T-helper 1 cell treated with Interleukin-12 subunit alpha and Interleukin-12 subunit beta and Interleukin-4 antibody, amounts not matched to agents 30 ng/mL and 1 ng/mL, for 36 hours (primary cell): Measurements from ENCODE around the gene OR1A1. TPM values are rescaled to one million over a fixed set of nuclear protein-coding genes. Genes with fewer than 3 reads are reported as not detected.

ENCODE experiments used
- total RNA-seq: library from RNA; stranded (reverse); gene quantifications from 2 replicates; pipeline ENCODE4 v1.2.3, GENCODE V29; 2022

Gene OR1A1
- total RNA-seq, 1 donor from 2014 or later = not detected

Other genes starting within 250 kb of the OR1A1 start
- not detected in 2 replicates for gene OR1D5, start 144.1 kb upstream of the OR1A1 start, total RNA-seq
- not detected in 2 replicates for gene OR1D2, start 103.2 kb upstream of the OR1A1 start, total RNA-seq
- not detected in 2 replicates for gene OR1G1, start 80.1 kb upstream of the OR1A1 start, total RNA-seq
- not detected in 2 replicates for gene OR1A2, start 10.1 kb upstream of the OR1A1 start, total RNA-seq
- gene OR3A1, start 90.7 kb downstream of the OR1A1 start, total RNA-seq = 0.25 TPM in 1 of 2 replicates, not detected in the other
- 0.86 and 0.98 TPM in 2 replicates for gene OR3A2, start 178.6 kb downstream of the OR1A1 start, total RNA-seq
- gene OR1E1, start 190.7 kb downstream of the OR1A1 start, total RNA-seq = not detected in 2 replicates
- not detected in 2 replicates for gene OR3A3, start 203.7 kb downstream of the OR1A1 start, total RNA-seq
- gene OR1E2, start 226.2 kb downstream of the OR1A1 start, total RNA-seq = not detected in 2 replicates